ENCODE data around the gene GTF3C5. TPM values are rescaled to one million over a fixed set of nuclear protein-coding genes. Genes with fewer than 3 reads are reported as not detected.

Gene GTF3C5
- total RNA-seq, 2 donors from 2014 or later = 63.1 to 97.2 TPM

DNA sequence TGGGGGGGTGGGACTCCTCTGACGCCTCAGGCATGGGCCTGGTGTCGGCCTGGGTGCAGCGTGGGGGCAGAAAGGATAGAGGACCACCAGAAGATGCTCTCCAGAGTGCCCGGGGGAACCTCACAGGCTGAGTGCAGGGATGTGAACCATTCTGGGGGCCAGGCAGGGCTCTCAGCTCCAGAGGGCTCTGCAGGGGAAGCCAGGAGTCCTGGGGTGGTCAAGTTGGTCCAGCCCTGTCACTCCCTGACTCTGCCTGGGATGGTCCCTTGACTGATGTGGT is 45.8 kb upstream of the GTF3C5 start:
- no peak for DNase-seq (ENCODE audit: low spot score)

GRCh38 chr9:132985489-132985888 is 45.3 kb upstream of the GTF3C5 start:
- no peak overlapping the region for H3K27ac ChIP-seq
- no peak for DNase-seq (ENCODE audit: low spot score)
- no peaks in the 10 kb centered on the region for H3K27me3 ChIP-seq (replicated peaks; ENCODE audit: insufficient read depth)
- intact Hi-C loops (cut with DNase I) = no loop called here
- H3K36me3 ChIP-seq = no peaks in the 10 kb centered on the region
- 65% methylated on average over 8 of the region's 8 CpGs for WGBS
- no peak overlapping the region for H3K4me3 ChIP-seq
- no peaks in the 10 kb centered on the region for H3K9me3 ChIP-seq
- H3K4me1 ChIP-seq (replicated peaks) = no peaks in the 10 kb centered on the region
- no peak for TF ChIP-seq POLR2A (IDR thresholded peaks at IDR 0.05)
- TF ChIP-seq POLR2AphosphoS5 (IDR thresholded peaks at IDR 0.05) = no peak
- no peak for TF ChIP-seq CTCF (IDR thresholded peaks at IDR 0.05)

More for the DNA sequence above, 45.8 kb upstream of the GTF3C5 start:
- Histone ChIP-seq H3K27ac (no peak overlapping the region), H3K27me3 (replicated peaks; ENCODE audit: insufficient read depth) (no peaks in the 10 kb centered on the region), H3K9me3 (no peaks in the 10 kb centered on the region), H3K4me3 (no peak overlapping the region), H3K36me3 (no peaks in the 10 kb centered on the region), H3K4me1 (replicated peaks) (no peaks in the 10 kb centered on the region)
- TF ChIP-seq POLR2A (IDR thresholded peaks at IDR 0.05) (no peak), CTCF (IDR thresholded peaks at IDR 0.05) (no peak), POLR2AphosphoS5 (IDR thresholded peaks at IDR 0.05) (no peak)
- 59% methylated on average over 4 of the region's 4 CpGs for WGBS
- intact Hi-C loops (cut with DNase I) = no loop called here

DNA sequence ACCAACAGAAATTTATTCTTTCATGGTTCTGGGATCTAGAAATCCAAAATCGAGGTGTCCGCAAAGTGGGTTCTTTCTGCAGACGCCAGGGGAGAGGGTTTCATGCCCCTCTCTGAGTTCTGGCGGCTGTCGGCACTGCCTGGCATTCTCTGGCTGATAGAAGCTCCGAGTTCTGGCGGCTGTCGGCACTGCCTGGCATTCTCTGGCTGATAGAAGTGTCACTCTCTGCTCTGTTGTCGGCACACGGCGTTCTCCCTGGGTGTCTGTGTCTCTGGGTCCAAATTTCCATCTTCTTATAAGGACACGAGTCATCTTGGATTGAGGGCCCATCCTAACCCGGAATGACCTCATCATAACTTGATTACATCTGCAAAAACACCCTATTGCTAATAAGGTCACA is 44.7 kb upstream of the GTF3C5 start:
- H3K36me3 ChIP-seq = no peaks in the 10 kb centered on the region
- TF ChIP-seq CTCF (IDR thresholded peaks at IDR 0.05) (no peak), POLR2AphosphoS5 (IDR thresholded peaks at IDR 0.05) (no peak), POLR2A (IDR thresholded peaks at IDR 0.05) (no peak)

GRCh38 chr9:132986640-132987620 is 43.9 kb upstream of the GTF3C5 start:
- TF ChIP-seq POLR2AphosphoS5 (IDR thresholded peaks at IDR 0.05) (no peak), CTCF (IDR thresholded peaks at IDR 0.05) (no peak), POLR2A (IDR thresholded peaks at IDR 0.05) (no peak)
- no peaks in the 10 kb centered on the region for H3K9me3 ChIP-seq
- DNase-seq (ENCODE audit: low spot score) = no peak
- WGBS = 53% methylated on average over 26 of the region's 26 CpGs
- H3K4me1 ChIP-seq (replicated peaks) = no peaks in the 10 kb centered on the region
- H3K36me3 ChIP-seq = no peaks in the 10 kb centered on the region
- no peak overlapping the region for H3K27ac ChIP-seq
- H3K27me3 ChIP-seq (replicated peaks; ENCODE audit: insufficient read depth) = no peaks in the 10 kb centered on the region
- no peak overlapping the region for H3K4me3 ChIP-seq
- intact Hi-C loops (cut with DNase I) = no loop called here

More for the DNA sequence above, 44.7 kb upstream of the GTF3C5 start:
- H3K4me1 ChIP-seq (replicated peaks) = no peaks in the 10 kb centered on the region
- no peak overlapping the region for H3K4me3 ChIP-seq
- no peak for DNase-seq (ENCODE audit: low spot score)
- no peaks in the 10 kb centered on the region for H3K27me3 ChIP-seq (replicated peaks; ENCODE audit: insufficient read depth)
- H3K9me3 ChIP-seq = no peaks in the 10 kb centered on the region
- intact Hi-C loops (cut with DNase I) = no loop called here
- no peak overlapping the region for H3K27ac ChIP-seq
- WGBS = 76% methylated on average over 13 of the region's 13 CpGs

All from prostate gland (tissue), 2 donors.